Measurements from ENCODE around the gene LIN7A.

The LIN7A gene

DNA sequence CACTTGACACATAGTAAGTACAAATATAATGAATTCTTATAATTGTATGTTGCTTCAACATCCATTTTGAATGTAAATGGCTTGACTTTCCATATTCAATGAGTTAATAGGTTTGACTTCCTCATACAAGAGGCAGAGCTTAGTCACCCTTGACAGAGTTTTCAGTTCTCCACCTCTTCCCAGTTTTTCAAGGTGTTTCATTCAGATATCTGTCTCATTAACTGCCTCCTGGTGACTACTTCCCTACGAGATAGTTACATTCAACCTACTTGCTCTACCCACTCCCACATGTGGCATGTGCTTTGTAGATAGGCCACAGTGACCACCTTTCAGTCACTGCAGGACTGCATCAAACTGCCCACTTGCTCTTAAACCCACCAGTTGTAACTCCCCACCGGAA, 161.0 kb downstream of the LIN7A start:
- no peak for TF ChIP-seq CEBPB (IDR thresholded peaks at IDR 0.05)
- no peak for TF ChIP-seq FOXM1 (IDR thresholded peaks at IDR 0.05; ENCODE audit: borderline replicate concordance, low read depth)
- TF ChIP-seq YY1 (IDR thresholded peaks at IDR 0.05; ENCODE audit: low read depth), result no peak
- TF ChIP-seq EGR1 (IDR thresholded peaks at IDR 0.05), result no peak
- no peak for TF ChIP-seq REST (IDR thresholded peaks at IDR 0.05; ENCODE audit: low read depth)
- no peak for TF ChIP-seq EP300 (IDR thresholded peaks at IDR 0.05; ENCODE audit: borderline replicate concordance)
- TF ChIP-seq MAX (IDR thresholded peaks at IDR 0.05), result no peak
- TF ChIP-seq, protein P1, sequence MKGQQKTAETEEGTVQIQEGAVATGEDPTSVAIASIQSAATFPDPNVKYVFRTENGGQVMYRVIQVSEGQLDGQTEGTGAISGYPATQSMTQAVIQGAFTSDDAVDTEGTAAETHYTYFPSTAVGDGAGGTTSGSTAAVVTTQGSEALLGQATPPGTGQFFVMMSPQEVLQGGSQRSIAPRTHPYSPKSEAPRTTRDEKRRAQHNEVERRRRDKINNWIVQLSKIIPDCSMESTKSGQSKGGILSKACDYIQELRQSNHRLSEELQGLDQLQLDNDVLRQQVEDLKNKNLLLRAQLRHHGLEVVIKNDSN (IDR thresholded peaks at IDR 0.05), result no peak
- no peak for TF ChIP-seq TEAD4 (IDR thresholded peaks at IDR 0.05)

GRCh38 chr12:80770958-80771357, 166.8 kb downstream of the LIN7A start:
- no peak for TF ChIP-seq EP300 (IDR thresholded peaks at IDR 0.05; ENCODE audit: borderline replicate concordance)
- TF ChIP-seq CEBPB (IDR thresholded peaks at IDR 0.05), result no peak
- TF ChIP-seq ZBTB7A (IDR thresholded peaks at IDR 0.05; ENCODE audit: low read depth), result no peak
- TF ChIP-seq CREB1 (IDR thresholded peaks at IDR 0.05; ENCODE audit: low read depth), result no peak
- TF ChIP-seq NFIC (IDR thresholded peaks at IDR 0.05), result no peak
- no peak for TF ChIP-seq TEAD4 (IDR thresholded peaks at IDR 0.05)
- no peak for TF ChIP-seq MAX (IDR thresholded peaks at IDR 0.05)
- TF ChIP-seq RAD21 (IDR thresholded peaks at IDR 0.05; ENCODE audit: low read depth), result no peak

- no peak for TF ChIP-seq MAX (IDR thresholded peaks at IDR 0.05)
- no peak for TF ChIP-seq RAD21 (IDR thresholded peaks at IDR 0.05; ENCODE audit: low read depth)
- no peak for TF ChIP-seq TAF1 (IDR thresholded peaks at IDR 0.05; ENCODE audit: low read depth)
- no peak for TF ChIP-seq ZBTB7A (IDR thresholded peaks at IDR 0.05; ENCODE audit: low read depth)
- TF ChIP-seq CEBPB (IDR thresholded peaks at IDR 0.05), result no peak
- TF ChIP-seq TEAD4 (IDR thresholded peaks at IDR 0.05), result no peak
- no peak for TF ChIP-seq TCF12 (IDR thresholded peaks at IDR 0.05; ENCODE audit: low read depth)
- TF ChIP-seq FOXM1 (IDR thresholded peaks at IDR 0.05; ENCODE audit: borderline replicate concordance, low read depth), result no peak
- TF ChIP-seq, protein P1 (IDR thresholded peaks at IDR 0.05), result no peak
- TF ChIP-seq REST (IDR thresholded peaks at IDR 0.05; ENCODE audit: low read depth), result no peak
- TF ChIP-seq EGR1 (IDR thresholded peaks at IDR 0.05), result no peak
- TF ChIP-seq NFIC (IDR thresholded peaks at IDR 0.05), result no peak
- no peak for TF ChIP-seq YY1 (IDR thresholded peaks at IDR 0.05; ENCODE audit: low read depth)
- no peak for TF ChIP-seq CREB1 (IDR thresholded peaks at IDR 0.05; ENCODE audit: low read depth)
- TF ChIP-seq EP300 (IDR thresholded peaks at IDR 0.05; ENCODE audit: borderline replicate concordance), result no peak
These were observed 168.1 kb downstream of the LIN7A start for GRCh38 chr12:80769553-80770140.

- no peak for TF ChIP-seq EP300 (IDR thresholded peaks at IDR 0.05; ENCODE audit: borderline replicate concordance)
- no peak for TF ChIP-seq TEAD4 (IDR thresholded peaks at IDR 0.05)
- no peak for TF ChIP-seq TAF1 (IDR thresholded peaks at IDR 0.05; ENCODE audit: low read depth)
- TF ChIP-seq, protein P1 (IDR thresholded peaks at IDR 0.05), result no peak
These were observed 170.8 kb downstream of the LIN7A start for GRCh38 chr12:80766897-80767296.

DNA sequence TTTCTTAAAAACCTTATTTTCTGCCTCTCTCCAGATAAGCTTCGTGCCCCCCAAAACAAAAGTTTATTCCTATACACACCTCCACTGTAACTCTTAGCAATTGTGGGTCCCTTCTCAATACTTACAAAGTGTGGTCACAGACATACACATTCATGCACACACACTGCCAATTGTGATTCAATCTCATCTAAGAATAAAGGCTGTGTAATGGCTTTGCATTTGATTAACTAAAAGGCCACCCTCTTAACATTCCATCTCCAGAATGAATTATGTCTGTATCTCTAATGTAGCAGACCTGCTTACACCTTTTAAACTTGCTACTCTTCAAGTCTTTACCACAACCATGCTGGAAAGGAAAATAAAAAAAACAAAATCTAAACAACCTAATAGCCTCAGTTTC, 171.5 kb downstream of the LIN7A start:
- no peak for TF ChIP-seq CREB1 (IDR thresholded peaks at IDR 0.05; ENCODE audit: low read depth)
- TF ChIP-seq YY1 (IDR thresholded peaks at IDR 0.05; ENCODE audit: low read depth), result no peak
- no peak for TF ChIP-seq EP300 (IDR thresholded peaks at IDR 0.05; ENCODE audit: borderline replicate concordance)
- TF ChIP-seq CEBPB (IDR thresholded peaks at IDR 0.05), result no peak
- TF ChIP-seq TAF1 (IDR thresholded peaks at IDR 0.05; ENCODE audit: low read depth), result no peak

DNA sequence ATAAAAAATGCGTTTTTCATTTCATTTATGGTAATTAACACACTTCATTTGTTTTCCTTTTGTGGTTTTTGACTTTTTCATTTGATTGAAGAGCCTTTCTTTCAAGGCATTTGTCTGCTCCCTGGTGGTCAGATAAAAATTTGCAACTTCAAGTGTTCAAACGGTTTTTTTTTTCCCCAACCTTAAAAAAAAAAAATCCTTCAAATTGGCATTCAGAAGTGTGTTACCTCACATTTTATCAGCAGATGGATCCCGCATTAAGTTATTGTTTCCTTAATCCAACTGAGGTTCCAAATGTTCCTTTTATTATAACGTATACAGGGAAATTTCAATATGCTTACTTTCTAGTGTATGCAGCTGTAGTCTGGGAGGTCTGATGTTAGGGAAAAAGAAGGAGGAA, 173.9 kb downstream of the LIN7A start:
- peak; percentile 67 for TF ChIP-seq RAD21 (IDR thresholded peaks at IDR 0.05; ENCODE audit: low read depth)
- no peak for TF ChIP-seq EP300 (IDR thresholded peaks at IDR 0.05; ENCODE audit: borderline replicate concordance)
